GM12878 (cell line): Measurements from ENCODE around the gene HIVEP3. TPM values are rescaled to one million over a fixed set of nuclear protein-coding genes. Genes with fewer than 3 reads are reported as not detected.

ENCODE experiments used
- ATAC-seq: fragments of 200-7000 bp; cut with Tn5 transposase; 3 replicates; pipeline ENCODE4 v1.9.1; 2020; ENCODE audit warnings: mild to moderate bottlenecking, moderate library complexity
- BruUV-seq: library from RNA; stranded (reverse); fragments of 400-500 nt; replicated peaks from 2 replicates; lab custom pipeline; 2021; lab: Mats Ljungman, UMichigan
- CTCF ChIA-PET: fragments of 300-600 bp; sonication (Branson Sonifier 250); formaldehyde crosslinking; extraction: SDS; loops from one replicate; lab custom pipeline; 2021; ENCODE audit warnings: inconsistent platforms; lab: Yijun Ruan, JAX
- POLR2A ChIA-PET: fragments of 350-600 bp; formaldehyde crosslinking; extraction: SDS; loops from one replicate; lab custom pipeline; 2021; ENCODE audit warnings: inconsistent platforms; lab: Charles Lee
- RAD21 ChIA-PET: fragments of 300-600 bp; sonication (Branson Sonifier 250); formaldehyde crosslinking; loops from one replicate; lab custom pipeline; 2023; ENCODE audit warnings: antibody characterized with exemption; ENCODE audit not compliant: unreplicated experiment; lab: Charles Lee
- SMC1A ChIA-PET: fragments of 300-600 bp; sonication (Branson Sonifier 250); formaldehyde crosslinking; loops from one replicate; lab custom pipeline; 2023; ENCODE audit not compliant: unreplicated experiment, uncharacterized antibody; lab: Charles Lee
- DNase-seq: peaks from one replicate; pipeline ENCODE4 v3.0.0-alpha.2; 2011; ENCODE audit warnings: low read depth, low spot score
- FAIRE-seq: peaks from 3 replicates; lab custom pipeline; 2011; peaks lifted over from hg19 to GRCh38; lab: Jason Lieb, UNC
- H2AFZ ChIP-seq: 2 replicates; pipeline ENCODE4 v1.6.0; 2011; ENCODE audit warnings: low read depth, low read length, control low read depth; ENCODE audit not compliant: control insufficient read depth
- H3K27ac ChIP-seq: 2 replicates; pipeline ENCODE4 v1.5.1; 2011; ENCODE audit warnings: control low read depth; ENCODE audit not compliant: control insufficient read depth, insufficient read depth
- H3K27me3 ChIP-seq, 2 experiments: replicated peaks in 1 of 2; 2 replicates each; pipeline versions ENCODE4 v1.6.0 to v1.6.1; 2011; ENCODE audit warnings: low read length in 1 of 2; ENCODE audit not compliant: control insufficient read depth in 2 of 2, insufficient read depth in 2 of 2
- H3K36me3 ChIP-seq, 2 experiments: 2 replicates each; pipeline ENCODE4 v1.5.1; 2011; ENCODE audit warnings: low read length in 1 of 2; ENCODE audit not compliant: control insufficient read depth in 2 of 2, insufficient read depth in 2 of 2
- H3K4me1 ChIP-seq: 2 replicates; pipeline ENCODE4 v1.6.1; 2011; ENCODE audit warnings: mild to moderate bottlenecking, low read length, moderate library complexity, mixed read lengths; ENCODE audit not compliant: control insufficient read depth, insufficient read depth
- H3K4me2 ChIP-seq: 2 replicates; pipeline ENCODE4 v1.6.0; 2011; ENCODE audit warnings: control low read depth; ENCODE audit not compliant: control insufficient read depth, insufficient read depth
- H3K4me3 ChIP-seq: fragments of 200-600 bp; sonication (generic); 2 replicates; pipeline ENCODE4 v1.5.1; 2016
- H3K79me2 ChIP-seq: 2 replicates; pipeline ENCODE4 v1.6.0; 2011; ENCODE audit warnings: low read length; ENCODE audit not compliant: control insufficient read depth, insufficient read depth
- H3K9ac ChIP-seq: 2 replicates; pipeline ENCODE4 v1.8.0; 2011; ENCODE audit warnings: low read length, control low read depth, mixed read lengths; ENCODE audit not compliant: control insufficient read depth, insufficient read depth
- H3K9me3 ChIP-seq: replicated peaks from 3 replicates; pipeline ENCODE4 v1.5.1; 2011; ENCODE audit warnings: mild to moderate bottlenecking, low read length; ENCODE audit not compliant: control insufficient read depth, insufficient read depth
- H4K20me1 ChIP-seq: 2 replicates; pipeline ENCODE4 v1.6.0; 2011; ENCODE audit not compliant: control insufficient read depth, insufficient read depth
- IRF4 ChIP-seq: IDR thresholded peaks from 2 replicates; pipeline ENCODE4 v1.6.1; 2011; ENCODE audit warnings: low read depth, low read length
- KDM1A ChIP-seq: fragments of 200-600 bp; sonication (generic); IDR thresholded peaks from 2 replicates; pipeline ENCODE4 v1.6.1; 2016; ENCODE audit warnings: borderline replicate concordance
- LARP7 ChIP-seq: fragments of 450-650 bp; IDR thresholded peaks from 2 replicates; pipeline ENCODE4 v1.6.1; 2017; ENCODE audit warnings: mild to moderate bottlenecking
- MEF2B ChIP-seq: fragments of 450-650 bp; IDR thresholded peaks from 2 replicates; pipeline ENCODE4 v1.6.1; 2018; ENCODE audit warnings: mild to moderate bottlenecking, moderate library complexity; ENCODE audit not compliant: partially characterized antibody, poor library complexity, severe bottlenecking
- MXI1 ChIP-seq: fragments of 150-350 bp; IDR thresholded peaks from 2 replicates; pipeline ENCODE4 v1.6.1; 2011; ENCODE audit warnings: low read depth, mild to moderate bottlenecking, inconsistent platforms, low read length, improper control_type of control experiment
- NFXL1 ChIP-seq: fragments of 450-650 bp; IDR thresholded peaks from 2 replicates; pipeline ENCODE4 v1.6.1; 2017; ENCODE audit warnings: antibody characterized with exemption, mild to moderate bottlenecking, borderline replicate concordance
- NR2F1 ChIP-seq: fragments of 450-650 bp; conservative IDR thresholded peaks from 2 replicates; pipeline ENCODE4 v1.6.1; 2017; ENCODE audit warnings: mild to moderate bottlenecking
- PKNOX1 ChIP-seq: fragments of 450-650 bp; IDR thresholded peaks from 2 replicates; pipeline ENCODE4 v1.6.1; 2016; ENCODE audit warnings: mild to moderate bottlenecking
- RAD51 ChIP-seq: fragments of 450-650 bp; IDR thresholded peaks from 2 replicates; pipeline ENCODE4 v1.6.1; 2016; ENCODE audit warnings: moderate library complexity, mild to moderate bottlenecking, inconsistent platforms
- RELB ChIP-seq: fragments of 450-650 bp; IDR thresholded peaks from 2 replicates; pipeline ENCODE4 v1.6.1; 2017; ENCODE audit warnings: low read depth, mild to moderate bottlenecking, moderate library complexity
- REST ChIP-seq: IDR thresholded peaks from 2 replicates; pipeline ENCODE4 v1.6.1; 2012; ENCODE audit warnings: mild to moderate bottlenecking, low read depth, low read length
- USF2 ChIP-seq: IDR thresholded peaks from 2 replicates; pipeline ENCODE4 v1.6.1; 2011; ENCODE audit warnings: low read depth, low read length, improper control_type of control experiment, borderline replicate concordance
- ZNF217 ChIP-seq: fragments of 450-650 bp; IDR thresholded peaks from 2 replicates; pipeline ENCODE4 v1.6.1; 2017; ENCODE audit warnings: antibody characterized with exemption, mild to moderate bottlenecking
- WGBS: methylation state at CpG from one replicate; pipeline ENCODE4 v1.1.6; 2016; ENCODE audit warnings: low lambda C conversion rate; ENCODE audit not compliant: insufficient replicate concordance, insufficient coverage; ENCODE audit errors: missing lambda C conversion rate; 5-methylcytosine and 5-hydroxymethylcytosine counted together
- in situ Hi-C: fragments of 300-500 bp; cut with MboI; formaldehyde crosslinking; loops from 9 replicates; pipeline ENCODE4 v1.14.3; 2018; ENCODE audit warnings: mixed read lengths
- intact Hi-C: fragments of 100-400 bp; cut with micrococcal nuclease; formaldehyde crosslinking; loops from one replicate; pipeline ENCODE4 v1.14.2; 2022; ENCODE audit not compliant: unreplicated experiment
- polyA plus RNA-seq, 11 experiments: library from polyadenylated mRNA; depleted of rRNA in 4 of 11; unstranded in 6 of 11; stranded (reverse) in 5 of 11; fragments of >200 nt; fragmentation: Nextera tagmentation in 4 of 11; fragmentation: Illumina TruSeq in 1 of 11; extraction: Ambion mirVana in 4 of 11; extraction: Trizol in 1 of 11; gene quantifications; 1 replicate in 1 of 11; 2 replicates in 10 of 11; pipeline versions ENCODE4 v1.2.1 to v1.2.3, GENCODE V29; 2011 to 2016; ENCODE audit warnings: inconsistent platforms in 2 of 11, missing spikeins in 2 of 11, low read depth in 1 of 11
- total RNA-seq, 4 experiments: library from RNA; depleted of rRNA in 3 of 4; stranded (reverse); fragments of >200 nt in 3 of 4; fragmentation: Illumina TruSeq in 1 of 4; extraction: Trizol in 1 of 4; gene quantifications; 2 replicates each; pipeline versions ENCODE4 v1.2.1 to v1.2.3, GENCODE V29; 2013 to 2021

The HIVEP3 gene
- total and polyA plus RNA-seq, 10 of the 15 experiments (the other 5 are each of a cell fraction or from before 2014, with no cell fraction given): 1.8 to 13.6 (median 3.8) TPM

GRCh38 chr1:41652384-41653265 lies 266.1 kb downstream of the HIVEP3 start:
- H3K4me1 ChIP-seq: peaks cover 4% of the 10 kb centered on the region; the same call in 1 of the 2 replicates
- H3K36me3 ChIP-seq: no peaks in the 10 kb centered on the region; a peak in 1 of 4 replicates
- ChIA-PET CTCF (interaction anchor here (0.8 to 8.4 kb wide), 10 partner anchors 15 to 521 kb away, joined by 3 to 63 read pairs (median 4); no protein-coding TSS in a partner anchor), RAD21 (interaction anchor here (0.8 to 18.2 kb wide), 23 partner anchors 10 to 521 kb away, joined by 3 to 262 read pairs (median 5); no protein-coding TSS in a partner anchor), SMC1A (interaction anchor here (0.8 to 12.5 kb wide), 30 partner anchors 11 to 224 kb away, joined by 3 to 126 read pairs (median 4); no protein-coding TSS in a partner anchor), POLR2A (interaction anchor here (0.7 to 2.8 kb wide), 12 partner anchors 10 to 77 kb away, joined by 3 to 18 read pairs (median 4); no protein-coding TSS in a partner anchor)
- H2AFZ ChIP-seq: no peak overlapping the region
- H3K79me2 ChIP-seq: peaks cover 5% of the 10 kb centered on the region
- intact Hi-C loops: no loop called here
- H3K27ac ChIP-seq: no peak overlapping the region
- H3K9me3 ChIP-seq: no peaks in the 10 kb centered on the region
- H3K4me2 ChIP-seq: no peak overlapping the region
- no peaks in the 10 kb centered on the region for H3K27me3 ChIP-seq
- no peaks in the 10 kb centered on the region for H4K20me1 ChIP-seq
- FAIRE-seq: no peak
- WGBS: 80% methylated on average over 11 of the region's 11 CpGs
- H3K9ac ChIP-seq: no peak overlapping the region
- no TSS peak for BruUV-seq
- peak; percentile 8; the same call in 1 of the 3 replicates for ATAC-seq
- no peak for DNase-seq
- in situ Hi-C loops: no loop called here
- H3K4me3 ChIP-seq: no peak overlapping the region
- peak; percentile 42; the same call in 1 of the 2 replicates for TF ChIP-seq MXI1
- peak; percentile 59; the same call in 1 of the 2 replicates for TF ChIP-seq RELB
- TF ChIP-seq IRF4: no peak
- TF ChIP-seq PKNOX1: no peak
- peak; percentile 28; the same call in 1 of the 2 replicates for TF ChIP-seq USF2
- no peak for TF ChIP-seq KDM1A
- peak; percentile 35 for TF ChIP-seq MEF2B
- TF ChIP-seq RAD51: peak; percentile 89
- TF ChIP-seq REST: no peak
- TF ChIP-seq ZNF217: no peak
- no peak for TF ChIP-seq NFXL1
- no peak for TF ChIP-seq LARP7
- peak; percentile 57; the same call in 1 of the 2 replicates for TF ChIP-seq NR2F1
